OCI-LY1 (cell line): ENCODE results near the gene FYN.

Experiments
- H2AFZ ChIP-seq: fragments of 200-600 bp; sonication (generic), shearing (Covaris generic); 2 replicates; pipeline ENCODE4 v1.6.0; 2014; ENCODE audit warnings: antibody characterized with exemption, mild to moderate bottlenecking, low read length
- H3F3A ChIP-seq: fragments of 200-600 bp; sonication (generic), shearing (Covaris generic); 2 replicates; pipeline ENCODE4 v1.6.0; 2014; ENCODE audit warnings: mild to moderate bottlenecking, antibody characterized with exemption, low read length, moderate library complexity; ENCODE audit not compliant: insufficient read depth
- H3K27ac ChIP-seq: fragments of 200-600 bp; sonication (generic); 2 replicates; pipeline ENCODE4 v1.5.1; 2014; ENCODE audit warnings: low read length, mixed run types, mild to moderate bottlenecking, low read depth; ENCODE audit not compliant: poor library complexity, severe bottlenecking
- H3K27me3 ChIP-seq: fragments of 200-600 bp; sonication (generic); 2 replicates; pipeline ENCODE4 v1.6.0; 2014; ENCODE audit warnings: antibody characterized with exemption, mild to moderate bottlenecking, low read length, moderate library complexity; ENCODE audit not compliant: insufficient read depth
- H3K36me3 ChIP-seq: fragments of 200-600 bp; sonication (generic); 2 replicates; pipeline ENCODE4 v1.6.1; 2014; ENCODE audit warnings: mild to moderate bottlenecking, antibody characterized with exemption, low read length, moderate library complexity, mixed read lengths; ENCODE audit not compliant: insufficient read depth
- H3K4me1 ChIP-seq: fragments of 200-600 bp; sonication (generic); 2 replicates; pipeline ENCODE4 v1.5.1; 2014; ENCODE audit warnings: mild to moderate bottlenecking, low read length, moderate library complexity; ENCODE audit not compliant: insufficient read depth, severe bottlenecking
- H3K4me2 ChIP-seq: fragments of 200-600 bp; sonication (generic), shearing (Covaris generic); 2 replicates; pipeline ENCODE4 v1.6.1; 2014; ENCODE audit warnings: low read length
- H3K4me3 ChIP-seq: fragments of 200-600 bp; sonication (generic); 2 replicates; pipeline ENCODE4 v1.5.1; 2014; ENCODE audit warnings: low read length, low read depth, mild to moderate bottlenecking, mixed read lengths; ENCODE audit not compliant: poor library complexity, severe bottlenecking
- H3K79me2 ChIP-seq: fragments of 200-600 bp; shearing (Covaris generic); 2 replicates; pipeline ENCODE4 v1.6.1; 2016; ENCODE audit warnings: mixed run types, low read length, mixed read lengths; ENCODE audit not compliant: insufficient read depth
- H3K9ac ChIP-seq: fragments of 200-600 bp; sonication (generic), shearing (Covaris generic); 2 replicates; pipeline ENCODE4 v1.6.1; 2014; ENCODE audit warnings: mild to moderate bottlenecking, low read length, mixed read lengths
- H3K9me2 ChIP-seq: fragments of 200-600 bp; sonication (generic), shearing (Covaris generic); 2 replicates; pipeline ENCODE4 v1.6.1; 2014; ENCODE audit warnings: low read depth, mild to moderate bottlenecking, low read length, mixed read lengths
- H3K9me3 ChIP-seq: fragments of 200-600 bp; shearing (Covaris generic); 2 replicates; pipeline ENCODE4 v1.6.1; 2014; ENCODE audit warnings: low read length, mixed read lengths
- H4K20me1 ChIP-seq: fragments of 200-600 bp; sonication (generic), shearing (Covaris generic); 2 replicates; pipeline ENCODE4 v1.6.0; 2016; ENCODE audit warnings: mild to moderate bottlenecking, low read length; ENCODE audit not compliant: insufficient read depth
- EZH2 ChIP-seq: fragments of 200-600 bp; sonication (generic), shearing (Covaris generic); IDR thresholded peaks from 2 replicates; pipeline ENCODE4 v1.8.0; 2017; ENCODE audit warnings: borderline replicate concordance, mixed run types, mild to moderate bottlenecking, antibody characterized with exemption, low read length, moderate library complexity, mixed read lengths
- TF ChIP-seq, protein P1 (sequence below): fragments of 200-600 bp; sonication (generic), shearing (Covaris generic); IDR thresholded peaks from 2 replicates; pipeline ENCODE4 v1.5.1; 2017; ENCODE audit warnings: mild to moderate bottlenecking, antibody characterized with exemption, low read length, moderate library complexity, mixed read lengths

FYN gene

DNA sequence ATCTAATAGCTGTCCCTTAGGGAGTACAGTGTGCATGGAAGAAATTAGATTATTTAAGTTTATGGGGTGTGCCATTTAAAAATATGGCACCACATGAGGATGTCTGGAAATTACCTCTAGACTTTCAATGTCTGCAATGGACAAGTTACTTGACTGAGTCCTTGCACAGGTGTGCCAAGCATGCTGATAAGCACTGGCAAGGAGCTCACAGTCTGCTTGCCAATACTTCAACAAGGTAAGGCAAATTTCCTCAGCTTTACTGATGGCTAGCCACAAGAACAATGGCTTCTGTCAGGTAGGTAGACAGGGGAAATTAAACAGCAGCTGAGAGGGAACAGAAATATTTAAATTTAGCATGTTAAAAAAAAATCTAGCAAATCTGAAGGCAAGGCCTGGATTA lies 176.4 kb downstream of the FYN start:
- H3K4me2 ChIP-seq, result no peak overlapping the region
- H3K36me3 ChIP-seq, result no peaks in the 10 kb centered on the region
- no peaks in the 10 kb centered on the region for H3F3A ChIP-seq
- H3K4me1 ChIP-seq, result no peaks in the 10 kb centered on the region
- H3K4me3 ChIP-seq, result no peak overlapping the region
- no peaks in the 10 kb centered on the region for H3K27me3 ChIP-seq
- H4K20me1 ChIP-seq, result no peaks in the 10 kb centered on the region
- H3K9me3 ChIP-seq, result no peaks in the 10 kb centered on the region
- H3K9me2 ChIP-seq, result no peaks in the 10 kb centered on the region
- TF ChIP-seq, protein P1, sequence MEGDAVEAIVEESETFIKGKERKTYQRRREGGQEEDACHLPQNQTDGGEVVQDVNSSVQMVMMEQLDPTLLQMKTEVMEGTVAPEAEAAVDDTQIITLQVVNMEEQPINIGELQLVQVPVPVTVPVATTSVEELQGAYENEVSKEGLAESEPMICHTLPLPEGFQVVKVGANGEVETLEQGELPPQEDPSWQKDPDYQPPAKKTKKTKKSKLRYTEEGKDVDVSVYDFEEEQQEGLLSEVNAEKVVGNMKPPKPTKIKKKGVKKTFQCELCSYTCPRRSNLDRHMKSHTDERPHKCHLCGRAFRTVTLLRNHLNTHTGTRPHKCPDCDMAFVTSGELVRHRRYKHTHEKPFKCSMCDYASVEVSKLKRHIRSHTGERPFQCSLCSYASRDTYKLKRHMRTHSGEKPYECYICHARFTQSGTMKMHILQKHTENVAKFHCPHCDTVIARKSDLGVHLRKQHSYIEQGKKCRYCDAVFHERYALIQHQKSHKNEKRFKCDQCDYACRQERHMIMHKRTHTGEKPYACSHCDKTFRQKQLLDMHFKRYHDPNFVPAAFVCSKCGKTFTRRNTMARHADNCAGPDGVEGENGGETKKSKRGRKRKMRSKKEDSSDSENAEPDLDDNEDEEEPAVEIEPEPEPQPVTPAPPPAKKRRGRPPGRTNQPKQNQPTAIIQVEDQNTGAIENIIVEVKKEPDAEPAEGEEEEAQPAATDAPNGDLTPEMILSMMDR, result no peak
- TF ChIP-seq EZH2, result no peak
- H3K9ac ChIP-seq, result no peak overlapping the region
- H2AFZ ChIP-seq, result no peak overlapping the region
- H3K27ac ChIP-seq, result no peak overlapping the region
- H3K79me2 ChIP-seq, result no peaks in the 10 kb centered on the region

DNA sequence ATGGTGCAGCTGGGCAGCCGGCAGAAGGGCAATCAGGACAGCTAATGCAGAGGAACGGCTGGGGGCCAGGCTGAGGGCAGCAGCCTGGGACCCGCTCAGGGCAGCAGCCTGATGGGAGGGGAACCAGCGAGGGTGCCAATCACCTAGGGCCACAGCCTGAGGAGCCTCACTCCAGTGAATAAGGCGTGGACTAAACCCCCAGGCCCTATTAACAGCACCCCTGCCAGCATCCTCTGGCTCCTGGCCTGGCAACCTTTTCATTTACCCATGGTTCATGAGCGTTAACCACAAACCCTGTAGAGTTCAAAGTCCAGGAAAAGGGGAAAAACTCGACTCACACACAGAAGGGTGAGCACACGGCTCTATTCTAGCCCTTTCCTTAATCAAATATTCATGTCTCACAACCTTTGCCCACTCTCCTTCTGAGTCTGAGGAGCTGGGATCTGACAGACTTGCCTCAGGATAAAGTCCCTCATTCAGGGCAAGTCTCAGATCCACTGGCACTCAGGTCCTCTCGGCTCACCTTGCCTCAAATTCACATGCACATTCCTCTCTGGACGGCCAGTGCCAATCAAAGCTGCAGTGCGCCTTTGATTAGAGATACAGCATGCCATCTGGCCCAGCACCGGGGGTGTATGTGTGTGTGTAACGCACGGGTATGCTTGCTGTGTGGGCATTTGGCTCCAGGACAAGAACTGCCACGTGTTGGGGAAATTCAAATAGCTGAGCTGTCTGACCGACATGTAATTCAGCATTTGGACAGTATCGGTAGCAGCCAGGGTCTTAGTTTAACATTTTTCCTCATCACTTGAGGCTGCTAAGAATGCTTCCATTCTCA lies 180.7 kb downstream of the FYN start:
- Histone ChIP-seq H3K4me1 (no peaks in the 10 kb centered on the region), H3K4me2 (no peak overlapping the region), H3K36me3 (no peaks in the 10 kb centered on the region), H2AFZ (no peak overlapping the region), H3K27ac (no peak overlapping the region), H3K4me3 (no peak overlapping the region), H3K79me2 (no peaks in the 10 kb centered on the region), H3K9me3 (no peaks in the 10 kb centered on the region), H3K27me3 (no peaks in the 10 kb centered on the region; the same call in 1 of the 2 replicates), H3K9me2 (no peaks in the 10 kb centered on the region), H3F3A (no peaks in the 10 kb centered on the region), H3K9ac (no peak overlapping the region), H4K20me1 (no peaks in the 10 kb centered on the region)
- TF ChIP-seq EZH2, result no peak
- TF ChIP-seq, protein P1, result no peak

GRCh38 chr6:111691345-111692225 lies 181.7 kb downstream of the FYN start:
- peaks cover under 1% of the 10 kb centered on the region; the same call in 1 of the 2 replicates for H3K27me3 ChIP-seq
- no peak overlapping the region for H3K27ac ChIP-seq
- no peaks in the 10 kb centered on the region for H3K4me1 ChIP-seq
- no peak overlapping the region for H3K4me2 ChIP-seq
- no peaks in the 10 kb centered on the region for H3K36me3 ChIP-seq
- no peaks in the 10 kb centered on the region for H3K79me2 ChIP-seq
- TF ChIP-seq EZH2, result no peak
- TF ChIP-seq, protein P1, result no peak
- no peaks in the 10 kb centered on the region for H3K9me2 ChIP-seq
- H3K9ac ChIP-seq, result no peak overlapping the region
- H4K20me1 ChIP-seq, result no peaks in the 10 kb centered on the region
- no peaks in the 10 kb centered on the region for H3K9me3 ChIP-seq
- H2AFZ ChIP-seq, result no peak overlapping the region
- H3F3A ChIP-seq, result no peaks in the 10 kb centered on the region
- H3K4me3 ChIP-seq, result no peak overlapping the region
